Neural cell (in vitro differentiated cells): ENCODE measurements around the gene DNER. TPM values are rescaled to one million over a fixed set of nuclear protein-coding genes. Genes with fewer than 3 reads are reported as not detected.

Source experiments
- H2AFZ ChIP-seq: fragments of 200-600, 300-800 bp; sonication (generic), shearing (Covaris generic); 2 replicates; pipeline ENCODE4 v1.6.0; 2014; ENCODE audit warnings: low read depth, mild to moderate bottlenecking, antibody characterized with exemption, low read length, moderate library complexity
- H3F3A ChIP-seq: fragments of 200-600 bp; shearing (Covaris generic); 2 replicates; pipeline ENCODE4 v1.6.1; 2016; ENCODE audit warnings: mild to moderate bottlenecking, moderate library complexity, mixed read lengths, antibody characterized with exemption, low read length; ENCODE audit not compliant: insufficient read depth, poor library complexity, severe bottlenecking
- H3K27ac ChIP-seq: fragments of 200-600, 300-800 bp; sonication (generic), shearing (Covaris generic); 2 replicates; pipeline ENCODE4 v1.5.1; 2014; ENCODE audit warnings: mild to moderate bottlenecking, low read length, moderate library complexity
- H3K27me3 ChIP-seq: fragments of 300-800, 200-600 bp; sonication (generic), shearing (Covaris generic); 2 replicates; pipeline ENCODE4 v1.6.0; 2014; ENCODE audit warnings: mild to moderate bottlenecking, low read depth, low read length, moderate library complexity; ENCODE audit not compliant: insufficient read depth
- H3K36me3 ChIP-seq: fragments of 300-800, 200-600 bp; sonication (generic), shearing (Covaris generic); 2 replicates; pipeline ENCODE4 v1.5.1; 2014; ENCODE audit warnings: mild to moderate bottlenecking, antibody characterized with exemption, low read length, moderate library complexity; ENCODE audit not compliant: insufficient read depth
- H3K4me2 ChIP-seq: fragments of 300-800, 200-600 bp; sonication (generic), shearing (Covaris generic); 2 replicates; pipeline ENCODE4 v1.6.0; 2014; ENCODE audit warnings: mild to moderate bottlenecking, low read length
- H3K4me3 ChIP-seq: fragments of 300-800, 200-600 bp; sonication (generic), shearing (Covaris generic); 2 replicates; pipeline ENCODE4 v1.5.1; 2014; ENCODE audit warnings: mild to moderate bottlenecking, low read length, moderate library complexity
- H3K79me2 ChIP-seq: fragments of 200-600 bp; shearing (Covaris generic); replicated peaks from 2 replicates; pipeline ENCODE4 v1.6.0; 2014; ENCODE audit warnings: mild to moderate bottlenecking, low read length, moderate library complexity; ENCODE audit not compliant: insufficient read depth
- H3K9ac ChIP-seq: fragments of 300-800, 200-600 bp; sonication (generic), shearing (Covaris generic); 2 replicates; pipeline ENCODE4 v1.6.1; 2016; ENCODE audit warnings: mild to moderate bottlenecking, low read length, mixed read lengths
- H3K9me2 ChIP-seq: fragments of 200-600 bp; shearing (Covaris generic); 2 replicates; pipeline ENCODE4 v1.6.1; 2016; ENCODE audit warnings: mild to moderate bottlenecking, low read length, mixed read lengths; ENCODE audit not compliant: insufficient read depth
- H3K9me3 ChIP-seq: fragments of 200-600, 300-800 bp; sonication (generic), shearing (Covaris generic); 2 replicates; pipeline ENCODE4 v1.6.1; 2016; ENCODE audit warnings: mild to moderate bottlenecking, mixed run types, low read length, moderate library complexity, mixed read lengths
- H4K20me1 ChIP-seq: fragments of 200-600 bp; shearing (Covaris generic); 2 replicates; pipeline ENCODE4 v1.6.1; 2016; ENCODE audit warnings: mild to moderate bottlenecking, mixed run types; ENCODE audit not compliant: insufficient read depth
- CTCF ChIP-seq: fragments of 450-650 bp; IDR thresholded peaks from 2 replicates; pipeline ENCODE4 v1.5.1; 2014; ENCODE audit warnings: antibody characterized with exemption, mild to moderate bottlenecking, moderate library complexity; ENCODE audit not compliant: poor library complexity, severe bottlenecking
- EP300 ChIP-seq: fragments of 450-650 bp; conservative IDR thresholded peaks from 2 replicates; pipeline ENCODE4 v1.6.1; 2014; ENCODE audit warnings: antibody characterized with exemption, mild to moderate bottlenecking, moderate library complexity; ENCODE audit not compliant: poor library complexity, severe bottlenecking
- EZH2 ChIP-seq: fragments of 200-600, 300-800 bp; shearing (Covaris generic), sonication (generic); IDR thresholded peaks from 2 replicates; pipeline ENCODE4 v1.6.1; 2014; ENCODE audit warnings: antibody characterized with exemption, low read length, borderline replicate concordance, mild to moderate bottlenecking; ENCODE audit not compliant: insufficient read depth, poor library complexity, severe bottlenecking
- MXI1 ChIP-seq: fragments of 450-650 bp; conservative IDR thresholded peaks from 2 replicates; pipeline ENCODE4 v1.6.1; 2014; ENCODE audit warnings: antibody characterized with exemption, mild to moderate bottlenecking; ENCODE audit not compliant: poor library complexity, severe bottlenecking
- POLR2AphosphoS5 ChIP-seq: IDR thresholded peaks from 2 replicates; pipeline ENCODE4 v1.6.1; 2012
- RAD21 ChIP-seq: fragments of 450-650 bp; conservative IDR thresholded peaks from 2 replicates; pipeline ENCODE4 v1.6.1; 2014; ENCODE audit warnings: antibody characterized with exemption, mild to moderate bottlenecking, moderate library complexity
- REST ChIP-seq: IDR thresholded peaks from 2 replicates; pipeline ENCODE4 v1.6.1; 2012; ENCODE audit warnings: borderline replicate concordance
- SMC3 ChIP-seq: fragments of 450-650 bp; conservative IDR thresholded peaks from 2 replicates; pipeline ENCODE4 v1.6.1; 2014; ENCODE audit warnings: antibody characterized with exemption, mild to moderate bottlenecking, moderate library complexity; ENCODE audit not compliant: poor library complexity
- TAF1 ChIP-seq: IDR thresholded peaks from 2 replicates; pipeline ENCODE4 v1.6.1; 2012; ENCODE audit warnings: low read depth
- polyA plus RNA-seq: library from polyadenylated mRNA; depleted of rRNA; stranded (reverse); fragments of >200 nt; gene quantifications from 2 replicates; pipeline ENCODE4 v1.2.3, GENCODE V29; 2014

Gene DNER
- polyA plus RNA-seq, 1 donor from 2014 or later = 310 TPM

GRCh38 chr2:229666811-229667210 is 47.5 kb downstream of the DNER start:
- Histone ChIP-seq H3K9me3 (no peaks in the 10 kb centered on the region), H3F3A (no peaks in the 10 kb centered on the region), H3K27me3 (no peaks in the 10 kb centered on the region), H3K27ac (no peak overlapping the region), H3K4me2 (no peak overlapping the region), H3K79me2 (peaks cover 10% of the 10 kb centered on the region), H3K4me3 (no peak overlapping the region), H3K36me3 (no peaks in the 10 kb centered on the region), H4K20me1 (peaks cover 3% of the 10 kb centered on the region), H3K9me2 (no peaks in the 10 kb centered on the region), H2AFZ (no peak overlapping the region), H3K9ac (no peak overlapping the region)
- TF ChIP-seq EZH2 (no peak), POLR2AphosphoS5 (no peak), RAD21 (no peak), TAF1 (no peak), REST (no peak), CTCF (no peak), MXI1 (no peak), SMC3 (no peak)

- H4K20me1 ChIP-seq = no peaks in the 10 kb centered on the region
- H3K9me3 ChIP-seq = no peaks in the 10 kb centered on the region
- H3K36me3 ChIP-seq = no peaks in the 10 kb centered on the region
- no peak overlapping the region for H2AFZ ChIP-seq
- no peak overlapping the region for H3K4me2 ChIP-seq
- no peak overlapping the region for H3K27ac ChIP-seq
- H3K4me3 ChIP-seq = no peak overlapping the region
- H3K9ac ChIP-seq = no peak overlapping the region
- no peaks in the 10 kb centered on the region for H3K27me3 ChIP-seq
- peaks cover 16% of the 10 kb centered on the region for H3K79me2 ChIP-seq
- no peaks in the 10 kb centered on the region for H3F3A ChIP-seq
- H3K9me2 ChIP-seq = no peaks in the 10 kb centered on the region
- TF ChIP-seq EZH2 (no peak), TAF1 (no peak), RAD21 (no peak), EP300 (no peak), REST (no peak), SMC3 (no peak), CTCF (no peak), MXI1 (no peak), POLR2AphosphoS5 (no peak)
Measured at GRCh38 chr2:229665158-229665557, 49.2 kb downstream of the DNER start.
